Lower lobe of right lung (tissue), 2 donors: Measurements from ENCODE around the gene FOXN3. TPM values are rescaled to one million over a fixed set of nuclear protein-coding genes. Genes with fewer than 3 reads are reported as not detected.

Source experiments
- ATAC-seq, 2 donors: fragments of 200-7000 bp; cut with Tn5 transposase; one replicate each; pipeline ENCODE4 v1.9.1; 2020 to 2022; ENCODE audit warnings: mild to moderate bottlenecking in 2 of 2, moderate library complexity in 2 of 2
- DNase-seq: peaks from one replicate; pipeline ENCODE4 v3.0.0-alpha.2; 2020
- H3K27ac ChIP-seq: fragments of 200-600 bp; one replicate; pipeline ENCODE4 v1.8.0; 2022
- H3K27me3 ChIP-seq: fragments of 200-600 bp; one replicate; pipeline ENCODE4 v1.8.0; 2022; ENCODE audit warnings: low read depth
- H3K36me3 ChIP-seq: fragments of 200-600 bp; one replicate; pipeline ENCODE4 v1.8.0; 2022; ENCODE audit warnings: mild to moderate bottlenecking
- H3K4me1 ChIP-seq: fragments of 200-600 bp; one replicate; pipeline ENCODE4 v1.8.0; 2022
- H3K4me3 ChIP-seq: fragments of 200-600 bp; one replicate; pipeline ENCODE4 v1.8.0; 2022; ENCODE audit warnings: mild to moderate bottlenecking
- H3K9me3 ChIP-seq: fragments of 200-600 bp; one replicate; pipeline ENCODE4 v1.8.0; 2022
- intact Hi-C: fragments of 100-400 bp; cut with DNase I; formaldehyde crosslinking; loops from one replicate; pipeline ENCODE4 v1.11.0; 2022
- total RNA-seq: library from RNA; stranded (reverse); fragmentation: NEBNext Ultra II Directional; extraction: Animal tissue kit (Norgen Biotek cat#: 25700); gene quantifications from one replicate; pipeline ENCODE4 v1.2.1, GENCODE V29; 2021
- TF ChIP-seq, protein P1 (sequence below): fragments of 200-600 bp; IDR thresholded peaks from one replicate; pipeline ENCODE4 v1.8.0; 2022; ENCODE audit warnings: antibody characterized with exemption, mild to moderate bottlenecking
- donor health status: DM: no; HTN: yes; CAD: no; lungs with severe emphysema.

Gene FOXN3
- total RNA-seq, 1 donor from 2014 or later = 116 TPM

DNA sequence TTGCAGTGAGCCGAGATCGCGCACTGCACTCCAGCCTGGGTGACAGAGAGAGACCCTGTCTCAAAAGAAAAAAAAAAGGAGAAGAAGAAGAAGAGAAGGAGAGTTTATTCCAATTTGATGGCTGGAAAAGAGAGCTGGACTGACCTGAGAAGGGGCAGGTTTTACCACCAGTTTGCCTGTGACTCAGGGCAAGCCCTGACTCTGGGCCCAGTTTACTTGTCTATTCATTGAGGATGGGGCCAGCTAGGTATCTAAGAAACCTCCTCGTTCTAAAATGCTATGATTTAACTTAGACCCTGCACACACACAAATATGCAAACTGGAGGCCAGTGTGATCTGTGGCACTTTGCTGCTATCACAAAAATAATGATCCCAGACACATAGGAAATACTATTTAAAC, 155.0 kb downstream of the FOXN3 start:
- TF ChIP-seq, protein P1, sequence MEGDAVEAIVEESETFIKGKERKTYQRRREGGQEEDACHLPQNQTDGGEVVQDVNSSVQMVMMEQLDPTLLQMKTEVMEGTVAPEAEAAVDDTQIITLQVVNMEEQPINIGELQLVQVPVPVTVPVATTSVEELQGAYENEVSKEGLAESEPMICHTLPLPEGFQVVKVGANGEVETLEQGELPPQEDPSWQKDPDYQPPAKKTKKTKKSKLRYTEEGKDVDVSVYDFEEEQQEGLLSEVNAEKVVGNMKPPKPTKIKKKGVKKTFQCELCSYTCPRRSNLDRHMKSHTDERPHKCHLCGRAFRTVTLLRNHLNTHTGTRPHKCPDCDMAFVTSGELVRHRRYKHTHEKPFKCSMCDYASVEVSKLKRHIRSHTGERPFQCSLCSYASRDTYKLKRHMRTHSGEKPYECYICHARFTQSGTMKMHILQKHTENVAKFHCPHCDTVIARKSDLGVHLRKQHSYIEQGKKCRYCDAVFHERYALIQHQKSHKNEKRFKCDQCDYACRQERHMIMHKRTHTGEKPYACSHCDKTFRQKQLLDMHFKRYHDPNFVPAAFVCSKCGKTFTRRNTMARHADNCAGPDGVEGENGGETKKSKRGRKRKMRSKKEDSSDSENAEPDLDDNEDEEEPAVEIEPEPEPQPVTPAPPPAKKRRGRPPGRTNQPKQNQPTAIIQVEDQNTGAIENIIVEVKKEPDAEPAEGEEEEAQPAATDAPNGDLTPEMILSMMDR = no peak
- H3K27me3 ChIP-seq = no peaks in the 10 kb centered on the region
- H3K4me1 ChIP-seq = no peaks in the 10 kb centered on the region
- no peaks in the 10 kb centered on the region for H3K9me3 ChIP-seq
- intact Hi-C loops = no loop called here
- ATAC-seq (no peak), DNase-seq (no peak)
- H3K4me3 ChIP-seq = no peak overlapping the region
- H3K36me3 ChIP-seq = no peaks in the 10 kb centered on the region
- H3K27ac ChIP-seq = no peak overlapping the region

GRCh38 chr14:89260898-89261297, 156.1 kb downstream of the FOXN3 start:
- TF ChIP-seq, protein P1 = no peak
- Histone ChIP-seq H3K27me3 (no peaks in the 10 kb centered on the region), H3K36me3 (no peaks in the 10 kb centered on the region), H3K9me3 (no peaks in the 10 kb centered on the region), H3K4me1 (no peaks in the 10 kb centered on the region), H3K4me3 (no peak overlapping the region), H3K27ac (no peak overlapping the region)
- no peak for DNase-seq
- intact Hi-C loops = no loop called here
- ATAC-seq = no peak

DNA sequence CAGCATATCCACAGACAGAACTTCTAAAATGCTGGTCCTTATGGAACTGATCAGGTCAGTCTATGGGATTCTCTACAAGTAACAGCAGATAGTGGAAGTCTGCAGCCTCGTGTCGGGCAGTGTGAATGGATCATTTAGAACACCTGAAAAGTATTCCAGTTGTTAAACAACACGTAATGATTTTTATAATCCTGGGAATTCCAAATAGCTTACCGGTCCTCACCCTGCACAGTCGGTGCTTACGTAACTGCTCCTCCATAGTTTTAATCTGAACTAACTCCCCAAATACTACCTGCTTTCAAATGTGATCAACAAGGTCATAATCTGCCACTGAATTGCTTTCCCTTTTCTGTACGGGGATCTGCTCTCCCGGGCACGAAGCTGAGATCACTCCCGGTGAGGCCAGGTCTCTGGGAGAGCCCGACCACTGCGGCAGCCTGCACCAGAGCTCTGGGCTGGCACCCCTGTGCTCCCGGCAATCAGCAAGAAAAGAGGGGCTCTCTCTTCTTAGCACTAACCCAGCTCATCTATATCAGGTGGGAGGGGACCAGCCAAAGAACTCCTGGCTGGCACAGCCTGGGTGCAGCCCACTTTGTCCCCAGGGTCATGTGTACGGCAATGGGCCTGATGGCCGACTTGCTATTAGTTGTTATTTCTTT, 157.0 kb downstream of the FOXN3 start:
- Histone ChIP-seq H3K9me3 (no peaks in the 10 kb centered on the region), H3K27me3 (no peaks in the 10 kb centered on the region), H3K4me1 (no peaks in the 10 kb centered on the region), H3K36me3 (no peaks in the 10 kb centered on the region), H3K4me3 (no peak overlapping the region), H3K27ac (no peak overlapping the region)
- ATAC-seq = no peak
- DNase-seq = no peak
- intact Hi-C loops = no loop called here
- TF ChIP-seq, protein P1 = no peak

DNA sequence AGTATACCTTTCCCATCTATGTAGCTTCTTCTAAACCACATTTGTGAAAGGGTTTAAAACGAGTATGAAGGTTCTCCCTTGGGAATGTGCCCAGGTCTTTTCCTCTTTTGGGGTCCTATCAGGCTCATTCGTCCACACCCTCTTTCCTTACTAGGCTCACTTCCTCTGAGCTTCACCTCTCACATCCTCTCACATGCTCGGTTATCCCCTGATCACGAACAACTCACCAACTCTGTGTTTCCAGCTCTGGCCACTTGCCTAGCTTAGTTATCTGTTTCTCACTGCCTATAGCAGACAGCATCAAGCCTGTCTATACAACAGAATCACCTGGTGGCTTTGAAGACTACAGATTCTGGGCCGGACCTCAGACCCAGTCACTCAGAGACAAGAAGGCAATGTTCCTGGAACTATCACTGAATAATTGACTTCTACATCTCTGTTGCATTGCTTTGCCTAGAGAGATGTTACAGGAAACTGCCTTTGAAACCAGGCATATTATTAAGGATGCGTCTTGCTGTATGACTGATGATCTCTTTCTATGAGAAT, 158.2 kb downstream of the FOXN3 start:
- intact Hi-C loops = no loop called here
- H3K9me3 ChIP-seq = no peaks in the 10 kb centered on the region

GRCh38 chr14:89256951-89257350, 160.1 kb downstream of the FOXN3 start:
- H3K9me3 ChIP-seq = no peaks in the 10 kb centered on the region
- H3K4me1 ChIP-seq = no peaks in the 10 kb centered on the region
- no peak overlapping the region for H3K4me3 ChIP-seq
- TF ChIP-seq, protein P1 = no peak
- intact Hi-C loops = no loop called here
- no peaks in the 10 kb centered on the region for H3K36me3 ChIP-seq
- no peak overlapping the region for H3K27ac ChIP-seq
- no peak for ATAC-seq
- no peak for DNase-seq
- no peaks in the 10 kb centered on the region for H3K27me3 ChIP-seq

More for the DNA sequence above, 158.2 kb downstream of the FOXN3 start:
- no peak overlapping the region for H3K27ac ChIP-seq
- H3K27me3 ChIP-seq = no peaks in the 10 kb centered on the region
- H3K4me1 ChIP-seq = no peaks in the 10 kb centered on the region
- H3K4me3 ChIP-seq = no peak overlapping the region
- DNase-seq (no peak), ATAC-seq (no peak)
- TF ChIP-seq, protein P1 = no peak
- H3K36me3 ChIP-seq = no peaks in the 10 kb centered on the region
